DMS153 treated with DMSO at 0.1 percent for 48 hours (cell line): ENCODE data around the gene RIPK3.
A peak's percentile ranks its signal among the peaks of the same experiment; 100 is the strongest.
"Not testable (repeated sequence)": the region's sequence is repeated elsewhere in the genome, so short reads cannot be mapped to it uniquely, and the experiment has no call there.

Source experiments
- DNase-seq: peaks from one replicate; lab custom pipeline; 2025; ENCODE audit not compliant: unreplicated experiment; lab: John Stamatoyannopoulos, UW

Gene RIPK3

DNA sequence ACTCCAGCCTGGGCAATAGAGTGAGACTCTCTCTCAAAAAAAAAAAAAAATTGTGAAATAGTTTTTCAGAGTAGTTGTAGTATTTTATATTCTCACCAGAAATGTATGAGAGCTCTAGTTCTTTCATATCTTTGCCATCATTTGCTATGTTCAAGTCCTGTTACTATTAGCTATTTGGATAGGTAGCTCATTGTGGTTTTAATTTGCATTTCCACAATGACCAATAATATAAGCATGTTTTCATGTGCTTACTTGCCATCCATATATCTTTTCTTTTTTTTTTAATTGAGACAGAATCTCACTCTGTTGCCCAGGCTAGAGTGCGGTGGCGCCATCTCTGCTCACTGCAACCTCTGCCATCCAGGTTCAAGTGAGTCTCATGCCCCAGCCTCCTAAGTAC lies 8.4 kb upstream of the RIPK3 start:
- DNase-seq, result no peak

DNA sequence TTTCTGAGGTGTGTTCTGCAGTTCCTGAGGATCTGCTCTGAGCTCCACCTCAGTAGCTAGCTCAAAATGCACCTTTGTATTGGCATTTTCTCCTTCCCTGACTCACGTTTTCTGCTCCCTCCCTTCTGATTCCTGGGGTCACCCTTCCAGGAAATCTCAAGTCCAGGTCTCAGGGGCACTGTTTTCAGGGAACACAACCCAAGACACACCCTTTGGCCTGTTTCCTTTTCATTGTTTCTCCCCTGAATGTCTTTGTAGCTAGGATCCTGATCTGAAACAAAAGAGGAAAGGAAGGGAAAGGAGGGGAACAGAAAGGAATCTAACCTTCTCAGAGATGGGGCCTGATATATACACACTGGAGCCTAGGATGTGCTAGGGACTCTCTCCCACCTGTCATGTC lies 7.3 kb upstream of the RIPK3 start:
- no peak for DNase-seq

- DNase-seq, result no peak
Observed at GRCh38 chr14:24343795-24344660, 4.2 kb upstream of the RIPK3 start.

- DNase-seq, result no peak
Observed at GRCh38 chr14:24342889-24343288, 3.1 kb upstream of the RIPK3 start.

DNA sequence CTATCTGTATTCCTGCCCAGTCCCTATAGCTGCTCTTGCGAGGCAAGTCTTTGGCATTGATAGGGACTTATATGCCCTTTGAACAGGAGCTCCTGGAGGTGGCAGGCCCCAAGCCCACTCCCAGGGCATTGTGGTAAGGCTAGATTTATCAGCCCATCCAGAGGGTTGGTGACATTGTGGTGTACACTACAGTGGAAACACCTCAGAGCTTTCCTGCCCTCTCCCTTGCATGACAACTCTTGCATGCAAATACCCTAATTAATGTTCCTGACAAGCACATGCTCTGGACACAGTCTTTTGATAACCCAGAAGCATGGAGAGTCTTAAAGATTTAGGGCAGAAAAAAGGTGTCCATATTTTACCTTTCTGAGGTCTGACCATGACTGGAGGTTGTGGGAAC lies 815 bp upstream of the RIPK3 start:
- DNase-seq, result no peak

DNA sequence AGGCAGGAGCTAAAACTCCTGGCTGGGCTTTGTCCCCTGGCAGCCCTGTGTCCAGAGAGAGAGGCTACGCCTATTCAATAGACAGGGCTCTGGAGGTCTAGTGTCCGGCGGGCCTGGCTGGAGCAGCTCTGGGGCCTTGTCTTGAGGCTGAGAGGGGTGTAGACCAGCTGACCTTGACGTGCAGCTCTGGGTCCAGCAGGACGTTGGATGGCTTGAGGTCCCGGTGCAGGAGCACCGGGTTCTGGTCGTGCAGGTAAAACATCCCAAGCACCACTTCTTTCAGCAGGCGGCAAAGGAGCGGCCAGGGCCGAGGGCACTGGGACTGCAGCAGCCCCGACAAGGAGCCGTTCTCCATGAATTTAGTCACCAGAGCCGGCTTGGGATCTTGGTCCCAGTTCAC lies 948 bp downstream of the RIPK3 start:
- no peak for DNase-seq

GRCh38 chr14:24337824-24338175 lies 2.0 kb downstream of the RIPK3 start:
- DNase-seq, result no peak

- no peak for DNase-seq
Observed at GRCh38 chr14:24337144-24337823, 2.5 kb downstream of the RIPK3 start.

- DNase-seq, result no peak
Observed at GRCh38 chr14:24335461-24336171, 4.2 kb downstream of the RIPK3 start.

- DNase-seq, result no peak
Observed at GRCh38 chr14:24334431-24335291, 5.1 kb downstream of the RIPK3 start, which contains the start of gene ADCY4. Gene ADCY4, minus strand, starts transcription at chr14:24335071. Its CDS starts 419 bp downstream, at chr14:24334652.

GRCh38 chr14:24332268-24332993 lies 7.4 kb downstream of the RIPK3 start:
- peak; percentile 61 for DNase-seq

DNA sequence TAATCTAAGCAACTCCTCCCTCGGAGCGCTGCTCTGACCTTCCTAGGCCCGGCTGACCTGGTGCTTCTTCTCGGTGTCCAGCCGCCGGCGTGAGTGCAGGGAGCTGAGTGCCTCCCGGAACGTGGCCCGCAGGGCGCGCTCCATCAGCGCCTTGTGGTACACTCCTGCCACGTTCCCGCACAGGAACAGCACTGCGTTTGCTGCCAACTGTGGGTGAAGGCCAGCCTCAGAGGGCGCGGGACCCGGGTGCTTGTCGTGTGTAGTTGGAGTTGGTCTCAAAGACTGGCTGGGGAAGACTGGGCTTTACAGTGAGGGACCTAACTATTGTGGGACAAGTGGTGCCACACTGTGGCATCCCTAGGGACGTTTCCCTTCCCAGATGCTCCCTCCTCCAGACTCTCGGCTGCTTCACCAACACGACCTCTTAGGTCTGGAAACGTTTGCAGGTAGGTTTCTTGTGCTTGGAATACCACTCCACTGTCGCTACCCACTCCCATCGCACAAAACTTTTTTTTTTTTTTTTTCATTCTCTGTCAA lies 8.0 kb downstream of the RIPK3 start:
- DNase-seq, result peak; percentile 60

DNA sequence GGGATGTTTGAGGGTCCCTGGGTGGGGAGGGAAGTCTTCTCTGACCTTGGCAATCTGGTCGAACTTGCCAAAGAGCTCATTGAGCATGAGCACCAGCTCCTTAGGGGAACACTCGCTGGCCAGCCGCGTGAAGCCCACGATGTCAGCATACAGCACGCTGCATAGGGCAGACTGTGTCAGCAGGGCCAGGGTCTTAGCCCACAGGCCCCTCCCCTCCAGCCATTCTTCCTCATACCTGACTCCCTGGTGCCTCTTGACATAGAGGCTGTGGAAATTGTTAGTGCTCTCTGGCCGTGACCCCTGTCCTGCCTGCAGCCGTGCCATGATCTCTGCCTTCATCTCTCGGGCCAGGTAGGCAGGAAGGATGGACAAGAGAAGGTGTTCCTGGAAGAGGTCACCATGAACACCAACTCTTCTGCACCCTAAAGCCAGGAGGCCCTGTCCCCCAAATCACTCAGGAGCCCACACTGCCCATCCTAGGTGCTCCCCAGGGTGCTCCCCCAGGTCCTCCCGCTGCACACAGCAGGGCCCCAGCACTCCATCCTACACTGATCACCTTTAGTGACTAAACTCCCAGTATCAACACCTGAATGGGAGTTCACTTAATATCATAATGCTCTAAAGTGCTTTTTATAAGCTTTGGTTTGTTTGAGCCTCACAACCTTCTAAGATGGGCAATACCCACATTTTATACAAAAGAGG lies 8.7 kb downstream of the RIPK3 start:
- DNase-seq, result no peak

DNA sequence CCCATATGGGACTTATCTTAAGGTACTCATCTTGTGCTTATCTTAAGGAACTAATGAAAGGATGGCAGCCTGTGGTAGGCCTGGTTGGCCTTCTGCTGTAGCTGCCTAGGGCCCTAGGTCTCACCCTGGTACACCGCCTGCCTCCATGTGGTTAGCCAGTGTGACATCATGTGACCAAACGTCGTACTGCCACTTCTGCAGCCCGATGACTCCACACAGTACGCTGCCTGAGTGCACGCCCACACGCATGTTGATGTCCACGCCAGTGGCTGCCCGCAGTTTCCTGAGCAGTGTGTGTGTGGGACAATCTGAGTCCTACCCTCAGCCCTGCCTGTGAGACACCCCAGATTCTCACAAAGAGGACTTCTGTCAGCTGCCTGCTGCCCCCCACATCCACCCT lies 10.1 kb downstream of the RIPK3 start:
- DNase-seq, result no peak

- DNase-seq, result no peak
Observed at GRCh38 chr14:24329073-24329663, 10.6 kb downstream of the RIPK3 start.

DNA sequence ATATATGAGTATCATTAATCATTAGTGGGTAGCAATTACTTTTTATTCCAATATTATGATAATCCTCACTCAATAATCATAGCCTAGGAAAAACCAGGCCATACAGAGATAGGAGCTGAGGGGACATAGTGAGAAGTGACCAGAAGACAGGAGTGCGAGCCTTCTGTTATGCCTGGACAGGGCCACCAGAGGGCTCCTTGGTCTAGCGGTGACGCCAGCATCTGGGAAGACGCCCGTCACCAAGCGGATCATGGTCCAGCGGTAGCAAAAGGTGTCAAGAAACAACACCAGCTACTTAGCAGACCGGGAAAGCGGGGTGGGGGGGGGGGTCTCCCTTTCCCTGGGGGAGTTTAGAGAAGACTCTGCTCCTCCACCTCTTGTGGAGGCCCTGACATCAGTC lies 11.9 kb downstream of the RIPK3 start:
- DNase-seq, result not testable (repeated sequence)

DNA sequence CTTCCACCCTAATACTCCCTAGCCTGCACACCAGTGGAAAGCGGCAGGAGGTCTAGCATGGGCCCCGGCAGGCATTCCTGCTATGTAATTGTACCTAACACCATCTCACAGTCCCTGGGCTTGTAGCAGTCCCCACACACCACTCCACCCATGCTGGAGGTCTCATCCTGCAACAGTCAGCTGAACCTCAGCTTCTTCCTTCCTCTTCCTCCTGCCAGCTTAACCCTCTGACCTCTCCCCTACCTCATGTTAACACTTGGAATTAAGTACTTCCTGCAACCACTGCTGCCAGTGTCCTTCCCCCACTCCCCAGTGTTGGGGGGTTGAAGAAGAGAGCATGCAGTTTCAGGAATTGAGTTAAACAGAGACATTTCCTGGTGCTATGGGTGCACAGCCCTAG lies 12.5 kb downstream of the RIPK3 start:
- DNase-seq, result no peak

GRCh38 chr14:24325963-24326362 lies 13.8 kb downstream of the RIPK3 start:
- DNase-seq, result no peak

GRCh38 chr14:24325041-24325530 lies 14.7 kb downstream of the RIPK3 start:
- DNase-seq, result no peak
